ENCODE measurements around the gene NEK10.
"Not testable (repeated sequence)": the region's sequence is repeated elsewhere in the genome, so short reads cannot be mapped to it uniquely, and the experiment has no call there.

DNA sequence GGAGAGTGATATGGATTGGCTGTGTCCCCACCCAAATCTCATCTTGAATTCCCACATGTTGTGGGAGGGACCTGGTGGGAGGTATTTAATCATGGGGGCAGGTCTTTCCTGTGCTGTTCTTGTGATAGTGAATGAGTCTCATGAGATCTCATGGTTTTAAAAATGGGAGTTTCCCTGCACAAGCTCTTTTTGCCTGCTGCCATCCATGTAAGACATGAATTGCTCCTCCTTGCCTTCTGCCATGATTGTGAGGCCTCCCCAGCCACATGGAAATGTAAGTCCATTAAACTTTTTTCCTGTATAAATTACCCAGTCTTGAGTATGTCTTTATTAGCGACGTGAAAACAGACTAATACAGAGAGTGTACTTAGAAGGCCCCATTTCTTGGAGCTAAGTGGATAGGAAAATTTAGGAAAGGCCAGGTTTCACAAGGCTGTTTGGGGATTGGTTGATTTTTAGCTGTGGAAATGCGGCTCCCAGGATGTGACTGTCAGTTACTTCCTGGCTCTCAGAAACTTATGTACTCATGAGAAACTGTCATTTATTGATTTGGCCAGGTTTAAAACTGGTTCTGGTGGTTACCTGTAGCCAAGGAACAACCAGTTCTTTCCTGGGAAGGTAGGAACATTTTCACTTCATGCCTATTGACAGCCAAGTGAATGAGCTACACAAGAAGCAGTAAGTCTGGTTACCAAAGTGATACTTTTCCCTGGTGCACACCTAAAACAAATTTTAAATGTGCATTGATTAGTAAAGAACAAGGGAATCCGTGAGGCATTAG lies 40.0 kb downstream of the NEK10 start:
- TF ChIP-seq POLR2A (IDR thresholded peaks at IDR 0.05) = not testable (repeated sequence)
- TF ChIP-seq, protein P1, sequence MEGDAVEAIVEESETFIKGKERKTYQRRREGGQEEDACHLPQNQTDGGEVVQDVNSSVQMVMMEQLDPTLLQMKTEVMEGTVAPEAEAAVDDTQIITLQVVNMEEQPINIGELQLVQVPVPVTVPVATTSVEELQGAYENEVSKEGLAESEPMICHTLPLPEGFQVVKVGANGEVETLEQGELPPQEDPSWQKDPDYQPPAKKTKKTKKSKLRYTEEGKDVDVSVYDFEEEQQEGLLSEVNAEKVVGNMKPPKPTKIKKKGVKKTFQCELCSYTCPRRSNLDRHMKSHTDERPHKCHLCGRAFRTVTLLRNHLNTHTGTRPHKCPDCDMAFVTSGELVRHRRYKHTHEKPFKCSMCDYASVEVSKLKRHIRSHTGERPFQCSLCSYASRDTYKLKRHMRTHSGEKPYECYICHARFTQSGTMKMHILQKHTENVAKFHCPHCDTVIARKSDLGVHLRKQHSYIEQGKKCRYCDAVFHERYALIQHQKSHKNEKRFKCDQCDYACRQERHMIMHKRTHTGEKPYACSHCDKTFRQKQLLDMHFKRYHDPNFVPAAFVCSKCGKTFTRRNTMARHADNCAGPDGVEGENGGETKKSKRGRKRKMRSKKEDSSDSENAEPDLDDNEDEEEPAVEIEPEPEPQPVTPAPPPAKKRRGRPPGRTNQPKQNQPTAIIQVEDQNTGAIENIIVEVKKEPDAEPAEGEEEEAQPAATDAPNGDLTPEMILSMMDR (IDR thresholded peaks at IDR 0.05) = not testable (repeated sequence)
